DMS53 treated with DMSO at 0.1 percent for 48 hours (cell line): ENCODE results near the gene TSPAN19.

ENCODE experiments used
- DNase-seq: peaks from one replicate; lab custom pipeline; 2025; ENCODE audit not compliant: unreplicated experiment; lab: John Stamatoyannopoulos, UW

The TSPAN19 gene

GRCh38 chr12:85002778-85003296 lies 33.2 kb downstream of the TSPAN19 start:
- no peak for DNase-seq

- DNase-seq = no peak
Observed at GRCh38 chr12:85000729-85001128, 35.3 kb downstream of the TSPAN19 start.

GRCh38 chr12:84998341-84998740 lies 37.7 kb downstream of the TSPAN19 start:
- no peak for DNase-seq

GRCh38 chr12:84996759-84997158 lies 39.3 kb downstream of the TSPAN19 start:
- no peak for DNase-seq

- DNase-seq = no peak
Observed at GRCh38 chr12:84995641-84996040, 40.4 kb downstream of the TSPAN19 start.

- no peak for DNase-seq
Observed at GRCh38 chr12:84994426-84994825, 41.7 kb downstream of the TSPAN19 start.

- peak; percentile 10 for DNase-seq
Observed at GRCh38 chr12:84986586-84986985, 49.5 kb downstream of the TSPAN19 start.

- no peak for DNase-seq
Observed at GRCh38 chr12:84986117-84986516, 50.0 kb downstream of the TSPAN19 start.

- DNase-seq = no peak
Observed at GRCh38 chr12:84983289-84983688, 52.8 kb downstream of the TSPAN19 start.

GRCh38 chr12:84982888-84983287 lies 53.2 kb downstream of the TSPAN19 start:
- no peak for DNase-seq

GRCh38 chr12:84978921-84979320 lies 57.2 kb downstream of the TSPAN19 start:
- no peak for DNase-seq

GRCh38 chr12:84976133-84976532 lies 59.9 kb downstream of the TSPAN19 start:
- no peak for DNase-seq

GRCh38 chr12:84974155-84974815 lies 61.8 kb downstream of the TSPAN19 start:
- no peak for DNase-seq

- no peak for DNase-seq
Observed at GRCh38 chr12:84973026-84973425, 63.1 kb downstream of the TSPAN19 start.

GRCh38 chr12:84969226-84969625 lies 66.9 kb downstream of the TSPAN19 start:
- DNase-seq = no peak
